Fibroblast of skin of scalp (primary cell): ENCODE results near the gene FRAS1.

Experiments
- DNase-seq: peaks from one replicate; pipeline ENCODE4 v3.0.0-alpha.2; 2013

Gene FRAS1

DNA sequence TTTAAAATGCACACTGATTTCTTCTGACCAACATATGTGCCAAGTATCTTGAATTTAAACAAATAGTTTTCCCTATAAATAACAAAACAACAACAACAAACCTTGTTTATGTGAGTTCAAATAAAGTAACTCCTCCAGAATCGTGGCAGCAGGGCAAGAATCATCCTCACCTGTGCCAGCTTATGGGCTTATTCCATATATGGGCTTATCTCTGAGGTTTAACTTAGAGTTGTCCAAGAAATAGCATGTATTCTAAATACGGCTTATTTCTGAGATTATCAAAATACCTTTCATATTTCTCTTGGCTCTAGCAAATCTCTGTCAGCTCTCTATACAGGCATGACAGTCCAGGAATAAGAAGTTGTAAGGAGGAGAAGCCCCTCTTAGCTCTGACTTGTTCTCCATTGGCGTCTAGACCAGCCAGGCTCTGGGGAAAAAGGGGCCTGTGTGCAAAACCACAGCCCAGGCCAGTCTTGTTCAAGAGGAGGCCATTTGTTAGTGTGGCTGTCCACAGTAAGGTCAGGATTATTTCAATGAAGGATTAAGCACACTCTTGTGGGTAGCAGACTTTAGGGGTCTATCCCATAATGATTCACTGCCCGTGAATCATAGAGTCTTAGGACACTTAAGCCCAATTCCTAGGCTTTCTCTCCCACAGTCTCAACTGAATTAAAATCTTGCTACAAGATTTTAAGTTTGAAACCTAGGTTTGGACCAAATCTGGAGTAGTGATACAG, 63.2 kb downstream of the FRAS1 start:
- no peak for DNase-seq

DNA sequence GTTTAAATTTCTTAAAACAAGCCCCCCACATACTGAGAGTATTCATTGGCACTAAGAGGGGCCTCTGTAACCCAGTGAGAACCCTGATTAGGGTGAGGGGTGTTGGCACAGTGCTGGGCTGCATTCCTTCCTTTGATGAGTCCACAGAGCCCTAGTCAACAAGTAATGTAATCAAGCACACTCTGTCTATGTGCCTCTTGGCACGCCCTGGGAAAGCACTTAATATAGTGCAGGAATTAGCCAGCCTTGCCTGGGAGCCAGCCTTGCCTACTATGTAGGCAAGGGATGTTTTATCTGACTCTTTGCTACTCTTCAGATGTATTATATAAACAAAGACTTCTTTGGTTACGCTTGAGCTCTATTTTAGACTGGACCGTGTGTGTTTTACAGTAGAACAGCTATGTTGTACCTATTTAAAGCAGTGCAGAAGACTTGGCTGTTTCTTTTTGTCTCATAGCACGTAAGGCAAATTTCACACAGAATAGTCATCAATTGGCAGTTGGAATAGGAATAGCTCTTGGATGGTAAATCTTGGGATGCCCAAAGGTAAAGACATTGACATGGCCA, 64.3 kb downstream of the FRAS1 start:
- no peak for DNase-seq

DNA sequence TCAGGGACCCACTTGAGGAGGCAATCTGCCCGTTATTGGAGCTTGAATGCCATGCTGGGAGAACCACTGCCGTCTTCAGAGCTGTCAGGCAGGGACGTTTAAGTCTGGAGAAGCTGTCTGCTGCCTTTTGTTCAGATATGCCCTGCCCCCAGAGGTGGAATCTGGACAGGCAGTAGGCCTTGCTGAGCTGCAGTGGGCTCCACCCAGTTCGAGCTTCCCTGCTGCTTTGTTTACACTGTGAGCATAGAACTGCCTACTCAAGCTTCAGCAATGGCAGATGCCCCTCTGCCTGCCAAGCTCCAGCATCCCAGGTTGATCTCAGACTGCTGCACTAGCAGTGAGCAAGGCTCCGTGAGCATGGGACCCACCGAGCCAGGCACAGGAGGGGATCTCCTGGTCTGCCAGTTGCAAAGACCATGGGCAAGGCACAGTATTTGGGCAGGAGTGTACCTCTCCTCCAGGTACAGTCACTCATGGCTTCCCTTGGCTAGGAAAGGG, 68.8 kb downstream of the FRAS1 start:
- DNase-seq: peak; percentile 22

DNA sequence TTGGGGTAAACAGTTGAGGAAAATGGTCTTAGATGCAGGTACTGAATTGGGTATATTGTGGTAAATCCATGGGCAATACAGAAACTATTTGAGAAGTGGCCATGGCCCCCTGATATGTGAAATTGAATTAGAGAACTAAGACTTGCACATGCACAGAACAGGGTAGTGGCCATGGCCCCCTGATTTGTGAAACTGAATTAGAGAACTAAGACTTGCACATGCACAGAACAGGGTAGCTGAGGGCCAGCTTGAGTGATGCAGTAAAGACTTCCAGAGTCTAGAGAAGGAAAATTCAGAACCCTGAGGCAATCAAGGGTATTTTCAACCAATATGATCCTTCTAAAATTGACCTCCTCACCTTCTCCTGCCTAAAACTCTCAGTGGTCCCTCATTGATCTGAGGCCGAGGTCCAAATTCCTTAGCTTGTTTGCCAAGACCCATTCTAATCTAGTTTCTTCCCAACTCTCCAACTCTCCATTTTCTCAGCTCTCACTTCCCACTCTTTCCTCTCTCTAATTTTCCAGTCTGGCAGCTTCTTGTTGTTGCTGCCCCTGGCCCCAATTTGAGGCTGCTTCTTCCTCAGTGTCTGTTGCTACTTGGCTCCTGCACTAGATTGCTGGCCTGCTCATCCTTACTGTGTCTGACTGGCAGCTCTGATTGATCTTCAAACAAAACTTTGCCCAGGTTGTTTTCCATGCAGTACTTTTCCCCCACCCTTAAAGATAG, 72.4 kb downstream of the FRAS1 start:
- no peak for DNase-seq

DNA sequence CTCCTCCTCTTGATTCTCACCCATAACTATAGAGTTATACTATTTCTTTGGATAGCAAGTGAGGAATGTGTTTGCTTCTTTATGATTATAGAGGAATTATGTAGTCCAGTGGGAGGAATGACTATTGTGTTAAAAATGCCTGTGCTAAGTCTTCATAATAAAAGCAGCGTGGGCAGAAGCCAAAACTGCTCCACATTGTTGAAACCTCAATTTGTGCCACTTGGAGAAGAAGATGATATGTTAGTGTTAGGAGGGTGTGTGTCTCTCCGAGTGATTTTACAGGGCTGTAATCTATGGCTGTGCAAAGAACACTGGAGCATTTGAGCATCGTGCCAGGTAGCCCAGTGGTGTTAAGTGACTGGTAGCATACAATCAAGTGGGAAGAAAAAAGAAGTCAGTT, 74.3 kb downstream of the FRAS1 start:
- DNase-seq: peak; percentile 83

DNA sequence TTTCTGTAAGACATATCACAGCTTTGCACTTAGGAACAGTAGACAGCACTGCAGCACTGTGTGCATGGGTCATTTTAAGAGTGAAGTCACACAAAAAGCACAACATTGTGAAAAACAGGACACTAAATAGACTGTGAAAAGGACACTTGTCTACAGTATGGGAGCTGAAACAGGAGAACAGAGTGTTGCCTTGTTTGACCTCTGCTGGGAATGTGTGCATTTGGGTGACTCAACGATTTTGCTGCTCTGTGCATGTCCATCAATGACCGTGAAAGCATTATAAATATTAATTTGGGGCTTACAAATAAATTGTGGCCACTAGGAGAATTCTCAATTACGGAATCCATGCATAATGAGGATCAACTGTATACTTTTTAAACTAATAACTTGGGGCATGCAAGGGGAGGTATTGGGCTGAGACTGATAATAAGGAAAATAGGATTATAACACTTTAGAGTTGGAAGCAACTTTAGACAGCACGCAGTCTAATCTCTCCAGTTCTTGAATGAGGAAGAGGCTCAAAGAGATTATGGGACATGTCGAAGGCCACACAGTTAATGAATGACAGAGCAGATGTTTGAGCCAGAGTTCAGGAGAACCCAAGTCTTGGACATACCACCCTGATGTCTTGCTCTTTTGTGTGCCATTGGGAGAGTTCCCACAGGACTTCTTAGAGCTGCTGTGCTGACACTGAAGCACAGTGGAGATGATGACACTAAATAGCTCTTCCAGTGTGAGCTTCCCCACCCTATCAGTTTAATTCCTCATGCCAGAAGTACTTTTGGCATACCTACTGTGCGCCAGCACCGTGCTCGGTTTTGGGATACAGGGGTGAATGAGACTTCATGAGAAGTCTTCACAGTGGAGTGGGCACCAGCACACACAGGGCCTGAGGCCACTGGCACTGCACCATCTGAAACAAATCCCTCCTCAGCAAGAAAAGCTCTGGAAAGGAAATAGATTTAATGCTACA, 79.3 kb downstream of the FRAS1 start:
- no peak for DNase-seq

DNA sequence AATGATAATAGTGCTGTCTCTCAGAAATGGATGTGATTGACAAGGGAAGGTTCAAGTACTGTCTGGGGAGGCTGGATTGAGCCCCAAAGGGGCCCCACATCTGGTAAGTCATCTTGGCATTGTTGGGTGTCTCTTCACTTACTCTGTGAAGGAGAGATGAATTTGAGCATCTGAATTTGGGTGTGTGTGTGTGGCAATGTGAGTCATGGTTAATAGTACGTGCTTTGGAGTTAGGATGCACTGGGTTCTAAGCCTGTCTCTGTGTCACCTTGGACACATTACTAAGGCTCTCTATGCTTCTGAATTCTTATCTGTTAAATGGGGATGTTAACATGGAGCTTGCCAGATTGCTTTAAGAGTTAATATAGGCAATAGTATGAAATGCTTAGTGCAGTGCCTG, 80.4 kb downstream of the FRAS1 start:
- no peak for DNase-seq

DNA sequence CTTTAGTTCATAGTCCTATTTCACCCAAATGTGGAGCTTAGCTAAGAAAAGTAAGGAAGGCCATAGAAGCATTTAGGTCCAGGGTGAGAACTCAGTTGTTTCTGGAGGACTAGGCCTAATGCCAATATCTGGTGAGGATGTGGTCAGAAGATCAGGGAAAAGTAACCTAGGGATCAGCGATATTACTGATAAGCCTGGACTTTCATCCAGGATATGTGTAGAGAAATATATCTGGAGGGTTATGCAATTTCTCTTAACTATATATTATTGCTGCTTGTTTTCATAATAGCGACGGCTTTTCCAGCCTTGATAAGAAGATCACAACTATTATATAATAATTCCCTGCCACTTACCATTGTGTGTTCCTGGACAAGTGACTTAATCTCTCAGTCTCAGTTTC, 81.1 kb downstream of the FRAS1 start:
- DNase-seq: no peak

DNA sequence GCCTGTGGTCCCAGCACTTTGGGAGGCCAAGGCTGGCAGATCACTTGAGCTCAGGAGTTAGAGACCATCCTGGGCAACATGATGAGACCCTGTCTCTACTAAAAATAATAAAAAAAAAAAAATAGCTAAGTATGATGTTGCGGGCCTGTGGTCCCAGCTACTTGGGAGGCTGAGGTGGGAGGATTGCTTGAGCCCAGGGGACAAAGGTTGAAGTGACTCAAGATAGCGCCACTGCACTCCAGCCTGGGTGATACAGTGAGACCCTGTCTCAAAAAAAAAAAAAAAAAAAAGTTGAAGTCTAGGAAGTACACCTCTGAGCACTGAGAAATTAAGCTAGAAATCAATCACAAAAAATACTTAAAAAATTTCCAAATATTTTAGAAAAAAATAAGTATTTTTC, 86.5 kb downstream of the FRAS1 start:
- no peak for DNase-seq

DNA sequence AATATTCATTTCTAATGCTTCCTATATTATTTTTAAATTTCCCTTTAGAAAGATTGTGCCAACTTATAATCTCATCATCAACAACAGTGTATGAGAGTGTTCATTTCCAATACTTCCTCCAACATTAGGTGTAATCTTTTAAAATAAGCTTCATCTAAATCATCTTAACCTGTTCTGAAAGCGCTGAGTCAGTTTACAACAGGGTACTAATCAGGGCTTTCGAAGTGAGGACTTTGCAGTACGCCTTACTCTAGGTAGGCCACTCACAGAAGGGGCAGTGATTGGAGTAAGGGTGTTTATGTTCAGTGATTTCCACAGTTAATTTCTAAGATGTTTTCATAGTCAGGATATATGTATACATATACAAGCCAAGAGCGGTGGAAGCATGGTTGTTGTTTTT, 87.9 kb downstream of the FRAS1 start:
- DNase-seq: no peak

DNA sequence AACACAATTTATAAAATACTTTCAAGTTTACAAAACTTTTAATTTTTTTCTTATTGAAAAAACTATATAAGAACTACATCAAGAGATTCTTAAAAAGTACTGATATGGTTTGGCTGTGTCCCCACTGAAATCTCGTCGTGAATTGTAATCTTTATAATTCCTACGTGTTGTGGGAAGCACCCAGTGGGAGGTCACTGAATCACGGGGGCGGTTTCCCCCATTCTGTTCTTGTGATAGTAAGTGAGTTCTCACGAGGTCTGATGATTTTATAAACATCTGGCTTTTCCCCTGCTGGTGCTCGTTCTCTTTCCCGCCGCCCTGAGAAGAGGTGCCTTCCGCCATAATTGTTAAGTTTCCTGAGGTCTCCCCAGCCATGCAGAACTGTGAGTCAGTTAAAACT, 88.5 kb downstream of the FRAS1 start:
- peak; percentile 9 for DNase-seq

DNA sequence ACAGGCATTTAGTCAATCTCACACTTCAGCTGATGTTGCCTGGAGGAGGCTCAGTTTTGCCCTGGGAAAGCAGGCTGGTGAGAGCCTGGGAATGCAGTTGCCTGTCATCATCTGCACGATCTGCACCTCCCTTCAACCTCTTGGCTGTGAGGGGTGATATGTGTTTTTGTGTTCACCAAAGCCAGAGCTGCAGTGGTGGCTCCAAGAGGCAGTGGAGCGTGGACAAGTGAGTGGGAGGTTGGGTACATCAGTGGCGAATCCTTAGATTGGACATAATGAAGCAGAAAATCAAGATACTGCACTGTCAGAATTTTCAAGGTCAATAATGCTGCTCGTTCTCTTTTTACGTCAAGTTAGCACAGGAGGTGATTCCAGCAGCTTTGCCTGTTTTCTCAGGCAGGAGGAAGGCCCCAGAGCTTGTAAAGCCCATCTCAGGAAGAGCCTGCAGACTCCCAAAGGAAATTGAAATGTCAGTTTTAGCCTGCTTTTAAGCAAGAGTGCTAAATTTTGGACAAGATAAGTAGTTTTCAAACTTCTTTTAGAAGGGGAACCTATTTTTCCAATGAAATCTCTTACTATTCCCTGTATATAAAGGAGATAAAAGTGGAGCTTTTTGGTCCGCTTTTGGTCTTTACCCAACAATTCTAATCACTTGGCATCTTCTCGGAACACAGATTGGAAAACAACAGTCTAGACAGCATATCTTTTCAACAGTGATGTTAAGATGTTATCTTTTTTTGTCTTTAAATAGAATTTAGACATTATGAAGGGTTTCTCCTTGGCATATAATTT, 92.8 kb downstream of the FRAS1 start:
- DNase-seq: no peak

DNA sequence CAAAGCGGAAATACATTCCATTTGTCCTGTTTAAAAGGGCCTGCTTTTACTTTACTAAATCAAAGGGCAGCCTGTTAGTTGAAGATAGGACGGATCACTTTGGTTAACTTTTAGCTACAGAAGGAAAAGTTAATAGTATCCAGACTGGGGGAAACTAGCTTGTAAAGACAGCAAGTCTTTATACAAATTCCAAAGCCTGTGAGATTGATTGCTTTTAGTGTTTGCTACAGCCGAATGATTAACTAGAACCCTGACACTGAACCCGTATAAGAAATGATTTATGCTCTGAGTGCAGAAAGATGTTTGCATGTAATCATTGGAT, 93.4 kb downstream of the FRAS1 start:
- no peak for DNase-seq

DNA sequence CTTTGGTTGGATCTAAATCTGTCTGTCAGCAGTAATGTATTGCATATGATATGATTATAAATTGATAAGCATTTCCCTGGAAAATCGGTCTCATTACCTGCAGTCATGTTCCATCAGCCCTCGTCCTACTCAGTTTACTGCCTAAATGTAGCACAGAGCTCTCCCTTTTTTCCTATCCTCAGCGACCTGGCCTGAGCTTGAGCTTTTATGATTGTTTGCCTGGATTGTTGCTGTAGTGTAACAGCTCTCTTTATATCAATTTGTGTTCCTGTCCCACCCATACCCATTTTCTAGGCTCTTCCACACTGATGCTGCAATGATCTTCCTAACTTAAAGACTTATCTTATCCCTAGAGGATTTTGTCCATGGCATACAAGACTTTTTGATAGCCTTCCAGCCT, 95.7 kb downstream of the FRAS1 start:
- no peak for DNase-seq

DNA sequence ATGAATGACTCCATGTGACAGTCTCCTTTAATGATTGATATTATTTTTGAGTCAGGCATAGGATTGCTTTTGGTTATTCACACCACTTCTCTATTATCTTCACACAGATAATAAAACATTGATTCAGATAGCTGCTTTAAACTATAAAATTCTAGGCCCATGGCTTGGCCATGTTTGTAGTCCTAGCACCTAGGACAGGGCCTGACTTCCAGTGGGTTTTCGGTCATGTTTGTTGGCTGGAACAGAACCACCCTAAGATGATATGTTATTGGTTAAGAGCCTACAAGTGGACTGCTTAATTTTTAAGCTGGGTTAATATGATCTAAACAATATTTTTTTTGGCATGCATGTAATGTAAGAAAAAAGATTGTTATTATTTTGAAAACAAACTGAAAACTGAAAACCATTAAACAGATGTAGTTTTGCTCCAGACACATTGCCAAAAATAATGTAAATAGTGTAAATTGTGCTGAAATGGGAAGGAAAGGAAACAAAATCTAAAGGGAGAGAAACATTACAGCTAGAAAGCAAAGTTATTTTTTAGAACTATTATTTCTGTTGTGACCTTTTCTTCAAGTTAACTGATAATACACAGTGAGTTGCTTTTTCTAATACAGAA, 98.0 kb downstream of the FRAS1 start:
- DNase-seq: no peak

DNA sequence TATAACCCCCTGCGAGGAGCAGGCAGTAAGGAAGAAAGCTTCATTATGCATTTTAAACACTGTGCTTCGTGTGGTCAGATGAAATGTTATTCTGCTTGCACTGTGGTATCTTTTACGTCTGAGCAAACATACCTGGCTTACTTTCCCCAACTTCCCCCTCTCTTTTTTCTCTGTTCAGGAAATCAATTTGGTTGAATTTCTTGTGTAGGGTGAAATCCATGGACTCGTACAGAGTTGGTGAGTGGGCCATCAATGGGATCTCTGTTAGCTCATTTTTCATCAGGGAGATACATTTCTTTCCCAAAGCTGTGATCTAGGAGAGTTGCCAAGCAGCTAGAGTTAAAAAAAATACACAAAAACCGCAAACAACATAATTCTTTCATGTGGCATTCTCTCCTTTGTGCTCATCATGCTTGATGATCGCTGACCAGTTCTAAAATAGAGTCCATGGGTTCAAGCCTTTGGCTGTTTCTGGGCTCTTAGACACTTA, 98.5 kb downstream of the FRAS1 start:
- DNase-seq: peak; percentile 68

DNA sequence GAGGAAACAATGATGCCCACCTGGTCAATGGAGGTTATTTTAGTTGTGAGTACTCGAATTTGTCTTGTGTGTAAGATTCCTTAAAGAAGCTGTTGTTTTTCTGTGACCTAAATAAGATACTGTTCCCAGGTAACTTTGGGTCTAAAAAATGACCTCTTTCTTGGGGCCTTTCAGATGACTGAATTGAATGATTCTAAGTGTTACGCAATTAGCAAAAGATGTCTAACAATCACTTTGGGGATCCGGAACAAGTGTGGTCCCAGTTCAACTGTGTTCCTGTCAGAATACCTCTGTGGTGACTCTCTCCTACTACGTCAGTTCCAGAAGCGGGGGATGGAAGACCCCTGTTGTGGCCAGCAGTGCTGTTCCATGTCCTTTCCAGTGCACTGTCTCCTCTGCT, 99.4 kb downstream of the FRAS1 start:
- no peak for DNase-seq

DNA sequence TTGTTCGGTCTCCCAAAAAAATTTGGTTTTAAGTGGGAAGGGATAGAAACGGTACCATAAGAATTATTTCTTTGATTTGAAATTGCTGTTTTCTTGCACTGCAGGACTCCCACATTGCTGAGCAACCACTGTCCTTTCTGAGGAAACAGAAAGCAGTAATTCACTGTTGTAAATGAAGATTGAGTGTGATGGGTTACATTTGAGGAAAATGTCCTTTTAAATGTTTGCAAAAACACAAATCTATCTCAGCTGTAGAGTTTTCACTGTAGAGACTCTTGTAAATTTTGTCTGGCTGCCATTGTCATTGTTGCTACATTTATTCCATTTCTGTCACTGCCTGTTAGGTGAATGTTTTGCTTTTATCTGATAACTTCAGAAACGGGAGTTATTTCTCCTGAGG, 105.2 kb downstream of the FRAS1 start:
- no peak for DNase-seq

DNA sequence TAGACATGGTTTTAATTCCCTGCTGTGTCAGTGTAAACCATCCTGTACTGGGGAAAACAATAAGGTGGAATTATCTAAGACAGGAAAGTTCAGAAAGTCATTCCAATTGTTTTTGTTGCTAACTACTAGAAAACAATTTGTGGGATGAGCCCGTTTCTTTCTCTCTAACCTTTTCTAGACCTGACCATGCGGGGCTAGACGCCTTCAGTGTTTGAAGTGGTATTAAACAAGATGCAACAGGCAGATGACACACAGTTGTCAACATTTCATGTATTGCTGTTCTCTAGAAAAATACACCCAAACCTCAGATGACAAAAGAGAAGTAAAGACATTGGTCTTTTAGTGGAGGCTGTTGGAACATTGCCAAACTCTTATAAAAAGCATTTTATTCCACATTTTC, 105.7 kb downstream of the FRAS1 start:
- no peak for DNase-seq

DNA sequence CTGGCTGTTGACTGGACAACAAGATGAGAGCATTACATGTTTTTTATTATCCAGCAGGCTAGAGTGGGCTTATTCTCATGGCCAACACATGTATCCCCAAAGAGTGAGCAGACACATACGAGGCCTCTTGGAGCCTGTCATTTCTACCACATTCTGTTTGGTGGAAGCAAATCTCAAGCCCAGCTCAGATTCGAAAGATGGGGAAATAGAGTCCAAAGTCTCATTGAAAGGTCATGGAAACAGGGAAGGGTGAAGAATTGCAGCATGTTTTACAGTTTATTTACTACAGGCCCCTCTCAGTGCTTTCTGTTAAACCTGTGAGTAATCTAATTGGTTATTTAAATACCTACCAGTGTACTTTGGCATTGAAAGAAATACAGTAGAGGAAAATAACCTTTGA, 108.6 kb downstream of the FRAS1 start:
- no peak for DNase-seq

DNA sequence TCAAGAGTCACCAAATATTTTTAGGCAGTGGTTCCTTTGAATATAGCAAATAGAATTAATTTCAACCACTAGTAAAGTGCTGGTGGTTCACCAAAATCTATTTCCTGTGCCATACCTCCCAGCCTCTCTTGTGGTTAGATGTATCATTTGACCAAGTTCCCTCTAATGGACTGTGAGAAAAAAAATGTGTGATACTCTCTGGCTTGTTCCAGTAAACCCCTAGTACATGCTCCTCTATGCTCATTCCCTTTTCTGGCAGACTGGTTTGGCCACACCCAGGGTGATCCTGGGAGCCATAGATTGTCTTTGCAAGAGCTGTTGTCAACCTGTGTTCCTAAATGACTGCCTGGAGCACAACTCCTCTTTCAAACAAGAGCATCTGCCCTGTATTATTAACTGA, 109.5 kb downstream of the FRAS1 start:
- DNase-seq: no peak
